GM21737 (cell line): ENCODE measurements around the gene BPI.
"Not testable (repeated sequence)": the region's sequence is repeated elsewhere in the genome, so short reads cannot be mapped to it uniquely, and the experiment has no call there.

ENCODE experiments used
- ATAC-seq: cut with Tn5 transposase; IDR thresholded peaks from one replicate; pipeline ENCODE4 v1.9.1; 2021; ENCODE audit warnings: mild to moderate bottlenecking, moderate library complexity; ENCODE audit not compliant: unreplicated experiment

BPI gene

DNA sequence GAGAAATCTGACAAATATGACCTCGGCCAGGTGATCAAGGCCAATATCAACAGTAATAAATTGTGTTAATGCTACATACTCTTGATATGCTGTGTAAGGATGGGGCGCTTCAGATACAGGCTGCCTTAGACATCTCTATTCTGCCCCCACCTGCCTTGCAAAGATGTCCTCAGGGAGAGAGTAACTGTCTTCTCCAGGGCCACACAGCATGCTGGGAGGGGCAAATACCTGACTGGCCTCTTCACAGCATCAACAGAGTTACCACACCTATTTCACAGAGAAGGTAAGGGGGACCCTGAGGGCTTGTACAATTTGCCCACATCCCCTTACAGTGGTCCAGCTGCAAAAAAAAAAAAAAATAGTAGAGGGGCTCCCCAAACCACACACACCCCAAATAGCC is 26.3 kb upstream of the BPI start:
- ATAC-seq, result no peak

DNA sequence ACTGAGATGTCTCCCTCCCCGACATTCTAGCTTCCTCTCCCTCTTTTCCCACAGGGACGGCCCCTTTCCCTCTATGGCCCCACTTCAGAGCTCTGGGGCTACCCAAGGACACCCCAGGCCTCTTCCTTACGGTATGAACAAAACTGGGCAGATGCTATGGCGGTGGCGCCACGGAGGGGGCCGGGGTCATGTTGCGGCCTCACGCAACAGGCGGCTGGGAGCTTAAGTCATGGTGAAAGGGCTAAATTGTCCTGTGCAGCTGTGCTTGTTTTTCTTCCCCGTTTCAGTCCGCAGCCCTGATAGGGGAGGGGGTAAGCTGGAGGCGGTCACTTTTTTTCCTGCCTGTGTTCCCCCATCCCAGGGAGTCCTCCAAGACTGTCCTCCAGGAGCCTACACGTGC is 25.8 kb upstream of the BPI start:
- ATAC-seq, result no peak

- no peak for ATAC-seq
Measured at GRCh38 chr20:38278763-38279162, 25.2 kb upstream of the BPI start.

- ATAC-seq, result not testable (repeated sequence)
Measured at GRCh38 chr20:38281176-38281915, 22.6 kb upstream of the BPI start.

DNA sequence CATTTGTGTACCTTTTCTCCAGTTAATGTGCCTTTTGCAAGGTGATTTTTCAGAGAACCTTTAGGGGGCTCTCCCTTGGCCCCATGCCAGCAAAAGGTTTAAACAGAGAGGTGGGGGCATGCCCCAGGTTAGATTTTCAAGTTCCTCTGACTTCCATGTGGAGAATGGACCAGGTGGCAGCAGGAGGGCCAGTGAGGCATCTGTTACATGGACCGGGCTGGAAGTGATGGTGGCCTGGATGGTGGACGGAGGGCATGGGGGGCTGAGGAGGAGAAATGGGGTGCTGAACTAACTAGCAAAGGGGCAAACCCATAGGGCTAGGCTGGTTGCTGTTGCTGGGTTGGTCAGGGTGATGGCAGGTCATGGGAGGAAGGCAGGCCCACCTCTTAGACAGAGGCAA is 20.7 kb upstream of the BPI start:
- ATAC-seq, result no peak

- ATAC-seq, result not testable (repeated sequence)
Measured at GRCh38 chr20:38284066-38284650, 19.8 kb upstream of the BPI start.

DNA sequence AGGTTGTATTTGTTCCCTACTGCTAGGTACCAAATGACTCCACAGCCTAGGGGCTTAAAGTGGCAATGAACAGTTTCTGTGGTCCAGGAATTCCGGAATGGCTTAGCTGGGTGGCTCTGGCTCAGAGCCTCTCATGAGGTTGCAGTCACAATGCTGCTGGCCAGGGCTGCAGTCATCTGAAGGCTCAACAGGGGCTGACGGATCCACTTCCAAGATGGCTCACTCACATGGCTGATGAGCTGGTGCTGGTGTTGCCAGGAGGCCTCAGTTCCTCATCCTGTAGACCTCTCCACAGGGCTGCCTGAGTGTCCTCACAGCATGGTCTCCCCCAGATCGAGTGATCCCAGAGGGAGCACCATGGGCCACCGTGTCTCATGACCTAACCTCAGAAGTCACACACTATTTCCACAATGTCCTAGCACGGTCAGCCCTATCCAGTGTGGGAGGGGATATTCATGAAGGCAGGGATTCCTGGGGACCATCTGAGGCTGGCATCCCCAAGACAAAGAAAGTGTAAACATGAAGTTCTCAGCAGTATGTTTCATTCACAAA is 19.0 kb upstream of the BPI start:
- ATAC-seq, result no peak

DNA sequence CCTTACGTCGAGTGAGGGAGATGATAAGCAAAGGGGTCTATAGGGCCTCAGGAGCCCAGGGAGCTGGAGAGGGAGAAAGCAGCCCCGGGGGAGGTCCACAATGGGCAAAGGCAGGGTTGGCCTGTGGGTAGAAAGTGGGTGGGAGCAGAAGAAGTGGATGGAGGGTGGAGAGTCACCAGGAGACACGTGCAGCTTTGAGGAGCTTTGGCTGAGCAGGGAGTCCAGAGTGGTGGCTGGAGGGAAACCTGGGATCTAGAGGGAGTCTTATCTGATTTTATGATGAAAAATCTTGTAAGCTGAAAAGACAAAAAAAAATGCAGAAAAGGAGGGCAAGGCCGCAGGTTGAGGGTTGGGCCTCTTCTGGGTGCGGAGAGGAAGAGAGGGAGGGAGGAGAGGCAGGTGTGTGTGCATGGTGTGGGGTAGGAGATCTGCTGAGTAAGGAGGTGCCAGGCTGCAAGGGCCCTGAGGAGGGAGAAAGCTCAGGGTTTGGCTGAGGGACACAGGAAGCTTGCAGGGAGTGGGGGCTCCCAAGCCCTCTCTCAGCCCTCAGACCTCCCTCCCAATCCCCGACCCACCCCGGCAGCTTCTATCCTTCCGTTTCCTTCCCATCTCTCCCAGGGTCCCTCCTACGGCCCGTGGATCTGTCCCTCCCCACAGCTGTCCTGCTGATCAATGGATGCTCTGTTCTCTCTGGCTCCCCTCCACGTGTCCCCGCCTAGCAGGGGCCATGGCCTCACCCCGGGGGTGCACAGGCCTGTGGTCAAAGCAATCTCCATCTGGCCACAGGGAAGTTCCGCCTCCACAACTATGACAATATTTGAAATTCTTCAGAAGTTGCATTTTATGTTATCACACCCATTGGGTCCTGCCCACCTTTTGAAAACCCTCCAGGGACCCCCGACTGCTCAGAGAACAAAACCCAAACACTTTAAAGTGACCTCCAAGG is 17.1 kb upstream of the BPI start:
- ATAC-seq, result no peak

DNA sequence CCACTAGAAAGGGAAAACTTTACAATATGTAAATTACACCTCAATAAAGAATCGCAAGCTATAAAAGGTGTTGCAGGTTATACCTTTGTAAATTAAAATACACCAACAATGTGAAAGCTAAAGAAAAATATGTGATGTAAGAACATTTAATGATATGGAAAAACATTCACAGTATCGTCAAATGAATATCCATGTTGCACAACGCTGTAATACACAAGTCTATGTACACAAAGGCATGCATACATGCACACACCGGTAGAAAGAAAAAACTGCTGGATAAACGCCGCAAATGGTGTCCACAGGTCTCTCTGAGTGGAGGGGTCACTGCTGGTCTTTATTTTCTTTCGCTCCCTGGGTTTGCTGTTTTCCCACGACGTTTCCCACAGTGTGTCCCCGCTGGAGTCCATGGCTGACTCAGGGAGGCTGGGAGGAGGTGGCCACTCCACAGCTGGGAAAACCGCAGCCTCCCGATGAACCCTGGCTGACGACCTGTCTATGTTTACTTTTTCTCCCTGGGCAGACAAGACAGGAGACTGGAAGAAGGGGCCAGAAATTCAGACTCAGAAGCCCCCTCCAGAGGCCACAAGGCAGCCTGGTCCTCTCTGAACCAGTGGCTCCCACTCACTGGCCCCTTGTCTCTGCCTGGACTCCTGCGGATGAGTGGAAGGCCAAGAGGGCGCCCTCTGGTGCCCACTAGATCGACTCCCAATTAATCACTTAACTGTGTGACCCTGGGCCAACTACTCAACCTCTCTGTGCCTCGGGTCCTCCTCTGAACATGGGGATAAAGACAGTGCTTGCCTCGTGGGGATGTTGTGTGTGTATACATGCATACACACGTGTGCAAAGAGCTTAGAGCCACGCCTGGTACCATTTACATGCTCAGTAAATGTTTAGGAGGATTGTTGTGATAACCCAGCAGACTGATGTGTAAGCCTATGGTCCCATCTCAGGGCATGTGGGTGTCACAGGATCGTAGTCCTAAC is 12.8 kb upstream of the BPI start:
- no peak for ATAC-seq

DNA sequence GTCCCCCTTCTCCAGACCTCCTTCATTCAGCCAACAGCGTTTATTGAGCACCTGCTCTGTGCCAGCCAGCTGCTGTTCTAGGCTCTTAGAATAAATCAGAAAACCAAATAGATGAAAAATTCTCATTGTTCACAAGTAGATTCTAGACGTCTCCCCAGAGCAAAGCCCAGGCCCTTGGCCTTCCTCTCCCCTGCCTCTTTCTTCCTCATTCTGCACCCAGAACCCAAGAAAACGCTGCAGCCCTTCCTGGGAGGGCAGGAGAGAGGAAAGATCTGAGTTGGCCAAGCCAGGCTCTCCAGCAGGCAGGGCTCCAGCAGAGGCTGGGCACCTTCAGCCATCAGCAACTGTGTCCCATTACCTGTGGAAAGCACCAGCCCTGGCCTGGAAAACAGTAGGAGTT is 12.0 kb upstream of the BPI start:
- ATAC-seq, result no peak

DNA sequence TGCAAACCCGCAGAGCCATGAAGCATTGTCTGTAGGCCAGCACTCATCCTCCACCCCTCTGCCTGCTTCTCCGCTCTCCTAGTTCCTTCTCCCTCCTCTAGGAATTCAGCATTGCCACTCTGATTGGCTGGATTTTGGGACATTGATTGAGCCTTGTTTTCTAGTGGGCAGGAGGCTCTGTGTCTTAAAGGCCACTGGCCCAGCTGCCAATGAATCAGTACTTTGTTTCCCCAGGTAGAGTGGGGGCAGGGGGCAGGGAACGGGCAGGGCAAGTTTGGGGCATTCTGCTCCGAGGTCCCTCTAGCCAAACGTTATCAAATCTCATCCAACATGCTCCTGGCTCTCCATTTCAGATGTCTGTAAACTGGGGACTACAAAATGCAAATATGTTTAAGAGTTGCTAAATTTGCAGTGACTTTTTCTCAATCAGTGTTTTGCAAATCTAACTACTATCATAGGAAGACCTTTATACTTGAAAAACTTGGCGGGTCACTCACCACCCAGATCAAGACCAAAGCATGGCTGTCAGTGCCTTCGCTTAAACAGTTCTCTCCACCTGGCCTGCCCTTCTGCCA is 10.4 kb upstream of the BPI start:
- ATAC-seq, result no peak

DNA sequence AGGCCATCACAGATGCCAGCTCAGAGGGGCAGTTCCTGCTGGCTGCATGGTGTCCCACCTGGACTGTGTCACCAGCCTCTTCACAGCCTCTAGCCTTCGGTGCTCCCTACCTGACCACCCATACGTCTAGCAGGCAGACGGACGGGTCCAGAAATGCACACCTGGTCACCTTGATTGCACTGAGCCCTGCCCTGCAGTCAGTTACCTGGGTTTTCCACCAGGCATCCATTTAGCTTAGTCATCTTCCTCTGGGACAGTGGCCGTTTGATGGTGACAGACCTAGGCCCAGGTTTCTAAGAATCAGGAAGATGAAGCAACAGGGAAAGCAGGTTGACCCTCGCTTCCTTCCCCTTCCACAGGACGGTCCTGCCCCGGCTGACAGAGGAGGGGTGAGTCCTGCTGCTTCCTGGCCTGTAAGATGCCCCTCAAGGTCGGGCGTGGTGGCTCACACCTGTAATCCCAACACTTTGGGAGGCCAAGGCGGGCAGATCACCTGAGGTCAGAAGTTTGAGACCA is 9.8 kb upstream of the BPI start:
- no peak for ATAC-seq

DNA sequence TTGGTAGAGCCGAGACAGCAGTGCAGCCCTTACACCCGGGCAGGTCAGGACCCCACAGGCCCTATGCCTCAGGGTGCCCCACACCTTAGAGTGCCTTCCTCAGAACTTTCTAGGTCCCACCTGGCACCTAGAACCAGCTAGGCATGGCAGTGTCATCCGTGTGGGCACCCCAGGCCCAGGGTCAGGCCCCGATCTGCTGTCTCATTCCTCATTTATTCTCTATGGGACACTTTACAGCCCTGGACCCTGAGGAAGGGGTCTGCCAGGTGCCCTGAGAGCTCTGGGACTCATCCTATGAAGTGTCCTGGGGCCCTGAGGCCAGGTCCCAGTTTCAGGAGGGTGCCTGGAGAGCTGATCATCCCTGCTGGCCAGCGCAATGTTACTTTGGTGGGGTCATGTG is 8.1 kb upstream of the BPI start:
- ATAC-seq, result no peak

DNA sequence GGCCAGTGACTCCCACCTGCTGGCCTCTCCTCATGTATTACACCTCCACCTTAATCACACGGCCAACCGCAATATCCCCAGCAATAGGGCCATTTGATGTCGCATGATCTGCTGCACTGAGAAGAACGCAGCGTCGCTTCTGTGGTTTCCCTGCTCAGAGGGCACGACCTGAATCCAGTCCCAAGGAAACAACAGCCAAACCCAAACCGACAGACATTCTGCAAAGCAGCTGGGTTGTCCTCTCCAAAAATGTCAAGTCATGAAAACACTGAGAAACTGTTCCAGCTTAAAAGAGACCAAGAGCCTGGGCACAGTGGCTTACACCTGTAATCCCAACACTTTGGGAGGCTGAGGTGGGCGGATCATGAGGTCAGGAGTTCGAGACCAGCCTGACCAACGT is 7.5 kb upstream of the BPI start:
- no peak for ATAC-seq

- no peak for ATAC-seq
Measured at GRCh38 chr20:38297916-38298674, 5.9 kb upstream of the BPI start.

DNA sequence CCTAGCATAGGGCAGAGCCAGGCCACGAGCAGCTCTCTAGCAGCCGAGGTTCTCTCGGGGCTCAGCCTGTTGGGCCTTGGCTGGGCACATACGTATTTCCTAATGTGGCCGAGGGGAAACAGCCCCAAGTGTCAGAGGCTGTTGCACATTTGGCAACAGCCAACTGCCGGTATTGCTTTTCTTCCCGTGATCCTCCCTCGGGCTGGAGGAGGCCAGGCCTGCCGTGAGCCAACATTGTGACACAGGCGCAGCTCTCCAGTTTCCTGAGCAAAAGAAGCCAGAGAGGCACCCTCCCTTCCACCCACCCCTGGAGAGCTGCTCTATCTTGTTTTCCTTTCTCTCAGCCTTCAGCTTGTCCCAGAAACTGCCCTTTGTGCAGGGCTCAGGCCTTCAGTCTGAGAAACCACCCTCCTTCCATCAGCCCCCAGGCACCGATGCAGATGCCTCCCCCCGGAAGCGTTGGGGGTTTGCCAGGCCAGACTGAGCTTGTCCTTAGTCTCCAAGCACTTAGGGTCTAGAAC is 5.1 kb upstream of the BPI start:
- no peak for ATAC-seq

- no peak for ATAC-seq
Measured at GRCh38 chr20:38299963-38300362, 4.0 kb upstream of the BPI start.

DNA sequence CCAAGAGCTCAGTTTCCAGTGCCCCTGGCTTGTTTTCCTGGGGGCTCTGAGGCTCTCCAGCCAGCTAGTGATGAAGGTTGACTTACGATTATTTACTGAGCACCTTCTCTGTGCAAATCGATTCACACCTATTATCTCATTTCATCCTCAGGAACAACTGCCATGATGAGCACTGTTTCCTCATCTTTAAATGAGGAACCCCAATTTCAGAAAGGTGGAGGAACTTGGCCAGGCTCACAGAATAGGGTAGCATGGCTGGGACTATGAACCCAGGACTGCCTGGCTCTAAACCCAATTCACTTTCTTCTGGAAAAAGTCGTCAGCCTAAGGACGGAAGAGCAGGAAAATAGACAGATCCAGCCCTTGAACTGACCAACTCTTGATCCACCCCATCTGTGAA is 3.5 kb upstream of the BPI start:
- ATAC-seq, result no peak

- ATAC-seq, result no peak
Measured at GRCh38 chr20:38301309-38301708, 2.6 kb upstream of the BPI start.
